ENCODE measurements around the gene EEIG1. TPM values are rescaled to one million over a fixed set of nuclear protein-coding genes. Genes with fewer than 3 reads are reported as not detected.
A peak's percentile ranks its signal among the peaks of the same experiment; 100 is the strongest.

Gene EEIG1
- polyA plus RNA-seq, 1 donor from 2014 or later: 90.5 TPM

- Mint-ChIP-seq H3K4me1 (peaks cover 57 to 78% (median 76%) of the 10 kb centered on the region in 3 donors), H3K27me3 (peaks cover 1% of the 10 kb centered on the region), H3K4me3 (peak overlapping the region; percentile 16 to 83 (median 62)), H3K27ac (peak overlapping the region; percentile 81 to 99 (median 83)), H3K36me3 (peaks cover 7% of the 10 kb centered on the region), H3K9me3 (peaks cover 0 to 3% (median 0%) of the 10 kb centered on the region in 3 donors)
Measured at GRCh38 chr9:127963359-127964064, 17.3 kb downstream of the EEIG1 start.

DNA sequence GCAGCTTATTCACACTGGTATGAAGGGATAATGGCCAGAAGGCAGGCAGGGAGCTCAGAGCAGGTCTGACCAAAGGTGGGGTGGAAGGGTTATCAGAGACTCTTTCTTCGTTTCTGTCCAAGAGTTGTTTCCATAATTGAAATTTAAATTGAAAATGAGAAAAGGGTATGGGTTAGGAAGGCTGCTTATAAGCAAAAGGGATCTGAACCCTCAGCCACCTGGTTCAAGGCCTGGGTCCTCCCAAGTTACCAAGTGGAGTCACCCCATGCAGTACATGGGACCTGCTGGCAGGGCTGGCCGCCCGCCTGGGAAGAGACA, 17.8 kb downstream of the EEIG1 start:
- peak overlapping the region; percentile 81 to 99 (median 83) for H3K27ac Mint-ChIP-seq
- H3K9me3 Mint-ChIP-seq: peaks cover 0 to 3% (median 0%) of the 10 kb centered on the region in 3 donors
- peaks cover 1% of the 10 kb centered on the region for H3K27me3 Mint-ChIP-seq
- H3K4me3 Mint-ChIP-seq: peak overlapping the region in 3 of 4 donors; percentile 52 to 83 (median 72)
- H3K36me3 Mint-ChIP-seq: peaks cover 7% of the 10 kb centered on the region
- H3K4me1 Mint-ChIP-seq: peaks cover 55 to 77% (median 73%) of the 10 kb centered on the region in 3 donors

DNA sequence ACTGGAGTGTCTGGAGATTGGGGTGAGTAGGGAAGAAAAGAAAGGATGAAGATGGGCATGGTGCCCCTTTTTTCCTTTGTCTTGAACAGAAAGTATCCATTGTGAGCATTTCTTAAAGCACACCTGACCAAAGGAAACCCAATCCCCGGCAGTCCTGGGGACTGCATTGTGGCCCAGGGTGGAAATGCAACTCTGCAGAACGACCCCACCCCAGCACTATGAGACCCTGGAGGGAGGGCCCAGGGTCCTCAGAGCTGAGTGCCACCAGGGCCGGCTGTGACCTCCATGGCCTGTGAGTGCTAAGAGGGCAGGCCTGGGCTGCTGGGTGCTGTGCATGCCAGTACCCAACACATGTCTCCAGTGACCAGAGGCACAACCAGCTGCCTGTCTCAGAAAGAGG, 18.5 kb downstream of the EEIG1 start:
- H3K9me3 Mint-ChIP-seq: peaks cover 0 to 3% (median 0%) of the 10 kb centered on the region in 3 donors
- peaks cover 7% of the 10 kb centered on the region for H3K36me3 Mint-ChIP-seq
- peak overlapping the region in 3 of 4 donors; percentile 52 to 72 (median 52) for H3K4me3 Mint-ChIP-seq
- H3K27me3 Mint-ChIP-seq: peaks cover 1% of the 10 kb centered on the region
- peak overlapping the region in 2 of 3 donors; percentile 79 to 99 for H3K27ac Mint-ChIP-seq
- H3K4me1 Mint-ChIP-seq: peaks cover 58 to 76% (median 71%) of the 10 kb centered on the region in 3 donors

GRCh38 chr9:127961613-127962155, 19.1 kb downstream of the EEIG1 start:
- peaks cover 0 to 3% (median 0%) of the 10 kb centered on the region in 3 donors for H3K9me3 Mint-ChIP-seq
- H3K27ac Mint-ChIP-seq: peak overlapping the region; percentile 61 to 99 (median 88)
- peak overlapping the region in 2 of 4 donors; percentile 0 to 52 for H3K4me3 Mint-ChIP-seq
- H3K27me3 Mint-ChIP-seq: peaks cover 1% of the 10 kb centered on the region
- H3K4me1 Mint-ChIP-seq: peaks cover 55 to 71% (median 68%) of the 10 kb centered on the region in 3 donors
- H3K36me3 Mint-ChIP-seq: peaks cover 5% of the 10 kb centered on the region

DNA sequence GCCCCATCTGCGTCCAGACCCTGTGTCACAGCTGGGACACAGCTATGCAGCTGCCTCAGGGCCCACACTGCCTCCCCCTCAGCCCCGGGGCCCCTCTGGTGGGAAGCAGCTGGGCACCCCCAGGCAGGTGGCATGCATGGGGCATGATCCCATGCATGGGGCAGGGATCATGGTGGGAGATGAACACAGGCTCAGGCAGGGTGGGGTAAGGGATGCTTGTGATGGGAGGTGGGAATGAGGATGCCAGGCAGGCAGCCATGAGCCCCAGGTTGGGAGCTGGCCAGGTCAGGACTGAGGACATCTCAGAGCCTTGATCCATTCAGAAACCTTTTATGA, 19.7 kb downstream of the EEIG1 start:
- Mint-ChIP-seq H3K4me3 (peak overlapping the region in 2 of 4 donors; percentile 12 to 52), H3K27me3 (peaks cover 1% of the 10 kb centered on the region), H3K4me1 (peaks cover 51 to 68% (median 65%) of the 10 kb centered on the region in 3 donors), H3K36me3 (peaks cover 5% of the 10 kb centered on the region), H3K27ac (peak overlapping the region; percentile 19 to 99 (median 88)), H3K9me3 (peaks cover 0 to 3% (median 0%) of the 10 kb centered on the region in 3 donors)

GRCh38 chr9:127960410-127961154, 20.2 kb downstream of the EEIG1 start:
- H3K4me3 Mint-ChIP-seq: peak overlapping the region in 2 of 4 donors; percentile 12 to 30
- peaks cover 5% of the 10 kb centered on the region for H3K36me3 Mint-ChIP-seq
- H3K9me3 Mint-ChIP-seq: peaks cover 0 to 3% (median 0%) of the 10 kb centered on the region in 3 donors
- peak overlapping the region; percentile 67 to 88 (median 85) for H3K27ac Mint-ChIP-seq
- peaks cover 49 to 67% (median 67%) of the 10 kb centered on the region in 3 donors for H3K4me1 Mint-ChIP-seq
- no peaks in the 10 kb centered on the region for H3K27me3 Mint-ChIP-seq

DNA sequence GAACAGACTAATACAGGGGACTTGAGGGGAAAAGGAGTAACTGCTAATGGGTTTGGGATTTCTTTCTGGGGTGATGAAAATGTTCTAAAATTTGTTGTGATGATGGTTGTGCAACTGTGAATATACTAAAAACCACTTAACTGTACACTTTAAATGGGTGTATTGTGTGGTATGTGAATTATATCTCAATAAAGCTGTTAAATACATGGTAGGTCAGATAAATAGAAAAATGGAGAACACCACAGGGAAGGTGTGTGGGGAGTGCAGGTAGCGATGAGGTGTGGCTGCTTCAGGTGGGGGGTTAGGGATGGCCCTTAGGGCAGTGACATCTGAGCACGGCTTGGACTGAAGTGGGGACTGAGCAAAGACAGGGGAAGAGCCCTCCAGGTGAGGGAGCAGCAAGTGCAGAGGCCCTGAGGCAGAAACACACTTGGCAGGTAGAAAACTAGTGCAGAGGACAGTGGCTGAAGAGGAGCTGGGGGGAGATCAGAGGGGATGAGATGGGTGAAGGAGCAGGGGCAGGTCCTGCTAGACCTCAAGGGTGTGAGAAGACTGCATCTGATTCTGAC, 20.9 kb downstream of the EEIG1 start:
- H3K36me3 Mint-ChIP-seq: peaks cover 5% of the 10 kb centered on the region
- H3K27me3 Mint-ChIP-seq: no peaks in the 10 kb centered on the region
- H3K27ac Mint-ChIP-seq: peak overlapping the region; percentile 8 to 85 (median 67)
- peaks cover 46 to 66% (median 64%) of the 10 kb centered on the region in 3 donors for H3K4me1 Mint-ChIP-seq
- peaks cover 0 to 3% (median 0%) of the 10 kb centered on the region in 3 donors for H3K9me3 Mint-ChIP-seq
- H3K4me3 Mint-ChIP-seq: peak overlapping the region in 2 of 4 donors; percentile 30 to 58

- H3K36me3 Mint-ChIP-seq: peaks cover 5% of the 10 kb centered on the region
- H3K27me3 Mint-ChIP-seq: no peaks in the 10 kb centered on the region
- peak overlapping the region; percentile 8 to 67 (median 47) for H3K27ac Mint-ChIP-seq
- H3K9me3 Mint-ChIP-seq: peaks cover 0 to 3% (median 0%) of the 10 kb centered on the region in 3 donors
- peak overlapping the region in 1 of 4 donors; percentile 30 for H3K4me3 Mint-ChIP-seq
- peaks cover 46 to 64% (median 62%) of the 10 kb centered on the region in 3 donors for H3K4me1 Mint-ChIP-seq
Measured at GRCh38 chr9:127959398-127959797, 21.4 kb downstream of the EEIG1 start.

DNA sequence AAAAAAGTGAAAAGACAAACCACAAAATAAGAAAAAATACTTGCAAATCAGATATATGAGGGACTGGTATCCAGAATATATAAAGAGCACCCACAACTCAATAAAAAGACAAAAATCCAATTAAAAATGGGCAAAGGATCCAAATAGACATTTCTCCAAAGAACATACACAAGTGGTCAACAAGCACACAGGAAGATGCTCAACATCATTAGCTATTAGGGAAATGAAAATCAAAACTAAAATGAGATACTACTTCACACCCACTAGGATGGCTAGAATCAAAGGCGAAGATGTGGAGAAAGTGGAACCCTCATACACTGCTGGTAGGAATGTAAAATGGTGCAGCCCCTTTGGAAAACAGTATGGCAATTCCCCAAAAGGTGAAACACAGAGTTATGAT, 22.1 kb downstream of the EEIG1 start:
- peaks cover 0 to 3% (median 0%) of the 10 kb centered on the region in 3 donors for H3K9me3 Mint-ChIP-seq
- H3K4me1 Mint-ChIP-seq: peaks cover 51 to 62% (median 55%) of the 10 kb centered on the region in 3 donors
- peak overlapping the region; percentile 24 to 71 (median 67) for H3K27ac Mint-ChIP-seq
- H3K27me3 Mint-ChIP-seq: no peaks in the 10 kb centered on the region
- H3K36me3 Mint-ChIP-seq: peaks cover 5% of the 10 kb centered on the region
- H3K4me3 Mint-ChIP-seq: no peak overlapping the region

DNA sequence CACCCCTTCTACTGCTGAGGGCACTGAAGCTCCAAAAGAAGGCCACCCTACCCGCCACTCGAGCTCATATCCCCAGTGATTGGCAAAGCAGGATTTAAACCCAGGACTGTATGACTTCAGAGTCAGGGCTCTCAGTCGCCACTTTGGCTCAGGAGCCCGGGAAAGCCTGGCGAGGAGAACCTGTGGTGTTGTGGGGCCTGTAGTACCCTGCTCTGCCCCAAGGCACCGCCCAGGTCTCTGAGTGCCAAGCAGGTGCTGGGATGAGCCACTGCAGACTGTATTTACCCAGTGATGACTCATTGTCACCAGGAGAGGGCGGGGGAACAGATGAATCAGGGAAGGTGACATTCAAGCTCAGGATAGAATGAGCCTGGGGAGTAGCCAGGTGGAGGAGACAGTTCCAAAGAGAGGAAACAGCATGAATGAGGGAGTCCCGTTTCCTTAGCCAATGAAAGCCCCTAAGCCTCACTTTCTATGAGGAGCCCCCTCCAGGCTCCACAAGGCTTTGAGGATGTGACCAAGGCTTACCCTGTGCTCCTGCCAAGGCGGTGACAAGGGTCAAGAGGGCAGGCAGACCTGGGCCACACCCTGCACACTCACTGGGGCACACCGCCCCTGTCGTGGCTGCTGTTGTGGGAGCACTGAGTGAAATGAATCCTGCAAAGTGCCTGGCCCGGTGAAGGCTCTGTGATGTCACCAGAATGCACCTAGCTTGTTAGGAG, 25.3 kb downstream of the EEIG1 start:
- peak overlapping the region; percentile 33 to 84 (median 44) for H3K27ac Mint-ChIP-seq
- peak overlapping the region in 3 of 4 donors; percentile 44 to 83 (median 66) for H3K4me3 Mint-ChIP-seq
- peaks cover 0 to 3% (median 0%) of the 10 kb centered on the region in 3 donors for H3K9me3 Mint-ChIP-seq
- H3K27me3 Mint-ChIP-seq: no peaks in the 10 kb centered on the region
- H3K4me1 Mint-ChIP-seq: peaks cover 36 to 52% (median 39%) of the 10 kb centered on the region in 3 donors
- H3K36me3 Mint-ChIP-seq: peaks cover 5% of the 10 kb centered on the region

DNA sequence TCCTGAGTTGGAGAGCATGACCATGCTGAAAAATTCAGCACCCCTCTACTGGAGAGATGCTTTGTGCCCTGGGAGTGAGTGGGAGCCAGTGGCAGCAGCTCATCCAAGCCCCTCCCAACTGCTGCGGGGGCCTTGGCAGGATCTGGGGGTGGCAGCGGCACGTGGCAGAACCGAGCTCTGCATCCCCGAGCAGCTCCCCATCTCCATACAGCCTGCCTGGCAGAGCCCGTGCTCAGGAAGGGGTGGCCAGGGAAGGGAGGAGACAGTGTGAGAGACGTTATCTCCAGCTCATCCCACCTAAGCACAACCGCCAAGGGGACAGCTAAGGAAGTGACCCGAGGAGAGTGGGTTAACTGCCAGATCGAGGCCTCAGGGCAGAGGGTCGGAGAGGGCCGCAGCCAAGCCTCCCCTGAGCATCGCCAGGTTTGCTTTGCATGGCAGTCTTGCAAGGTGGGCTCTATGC, 25.9 kb downstream of the EEIG1 start:
- Mint-ChIP-seq H3K4me1 (peaks cover 34 to 51% (median 35%) of the 10 kb centered on the region in 3 donors), H3K4me3 (peak overlapping the region in 1 of 4 donors; percentile 25), H3K36me3 (peaks cover 5% of the 10 kb centered on the region), H3K27ac (peak overlapping the region; percentile 44 to 84 (median 67)), H3K9me3 (peaks cover 0 to 3% (median 0%) of the 10 kb centered on the region in 3 donors), H3K27me3 (no peaks in the 10 kb centered on the region)

- Mint-ChIP-seq H3K27ac (peak overlapping the region; percentile 67 to 97 (median 81)), H3K27me3 (no peaks in the 10 kb centered on the region), H3K4me1 (peaks cover 25 to 42% (median 26%) of the 10 kb centered on the region in 3 donors), H3K36me3 (no peaks in the 10 kb centered on the region), H3K4me3 (peak overlapping the region; percentile 20 to 65 (median 32)), H3K9me3 (peaks cover 0 to 3% (median 0%) of the 10 kb centered on the region in 3 donors)
Measured at GRCh38 chr9:127953768-127954505, 26.9 kb downstream of the EEIG1 start.

DNA sequence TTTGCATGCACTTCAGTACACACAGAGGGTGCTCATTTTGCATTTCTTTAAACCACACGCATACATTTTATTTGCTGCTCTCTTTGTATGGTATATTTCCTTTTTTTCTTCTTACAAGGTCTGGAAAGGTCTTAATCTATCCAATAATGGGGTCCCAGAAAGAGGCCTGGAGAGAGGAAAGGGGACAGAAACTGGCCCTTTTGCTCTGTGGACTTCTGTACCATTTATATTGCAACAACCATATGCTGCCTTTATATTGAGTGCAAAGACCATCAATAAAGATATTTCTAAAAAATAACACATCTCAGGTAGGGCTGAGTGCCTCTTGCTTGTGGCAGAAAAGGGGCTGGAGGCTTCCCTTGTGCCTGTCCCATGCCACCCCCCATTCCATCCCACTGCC, 27.6 kb downstream of the EEIG1 start:
- H3K4me1 Mint-ChIP-seq: peaks cover 20 to 40% (median 24%) of the 10 kb centered on the region in 3 donors
- peak overlapping the region; percentile 53 to 81 (median 67) for H3K27ac Mint-ChIP-seq
- no peaks in the 10 kb centered on the region for H3K27me3 Mint-ChIP-seq
- H3K36me3 Mint-ChIP-seq: no peaks in the 10 kb centered on the region
- no peaks in the 10 kb centered on the region for H3K9me3 Mint-ChIP-seq
- peak overlapping the region in 2 of 4 donors; percentile 20 to 23 for H3K4me3 Mint-ChIP-seq

Data from IgD-negative memory B cell (primary cell).